22Rv1 (cell line): ENCODE measurements around the gene KIRREL3.

Source experiments
- H3K27ac ChIP-seq: fragments of 450-650 bp; 2 replicates; pipeline ENCODE4 v1.5.1; 2017
- ZFX ChIP-seq: fragments of 450-650 bp; IDR thresholded peaks from 2 replicates; pipeline ENCODE4 v1.6.1; 2017; ENCODE audit warnings: antibody characterized with exemption, borderline replicate concordance
- TF ChIP-seq, protein P1 (sequence below): fragments of 450-650 bp; IDR thresholded peaks from 2 replicates; pipeline ENCODE4 v1.5.1; 2017; ENCODE audit warnings: mild to moderate bottlenecking

KIRREL3 gene

DNA sequence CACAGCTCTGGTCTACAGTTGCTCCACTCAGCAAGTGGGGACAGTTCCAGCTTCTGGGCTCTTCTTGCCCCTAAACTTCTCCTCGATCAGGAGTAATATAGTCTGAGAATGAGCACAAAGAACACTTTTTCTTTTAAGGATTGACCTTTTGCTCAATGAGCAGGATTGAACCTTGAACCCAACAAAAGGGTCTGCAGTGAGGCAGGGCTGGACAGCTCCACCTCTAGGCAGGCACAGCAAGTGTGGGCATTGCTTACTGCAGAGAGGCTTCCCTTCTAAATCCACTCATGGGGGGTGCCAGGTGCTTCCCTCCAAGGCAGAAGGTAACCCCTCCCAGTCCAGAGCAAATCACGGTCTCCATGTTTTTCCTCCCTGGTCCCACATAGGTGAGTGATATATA, 365.6 kb downstream of the KIRREL3 start:
- TF ChIP-seq ZFX = no peak
- TF ChIP-seq, protein P1, sequence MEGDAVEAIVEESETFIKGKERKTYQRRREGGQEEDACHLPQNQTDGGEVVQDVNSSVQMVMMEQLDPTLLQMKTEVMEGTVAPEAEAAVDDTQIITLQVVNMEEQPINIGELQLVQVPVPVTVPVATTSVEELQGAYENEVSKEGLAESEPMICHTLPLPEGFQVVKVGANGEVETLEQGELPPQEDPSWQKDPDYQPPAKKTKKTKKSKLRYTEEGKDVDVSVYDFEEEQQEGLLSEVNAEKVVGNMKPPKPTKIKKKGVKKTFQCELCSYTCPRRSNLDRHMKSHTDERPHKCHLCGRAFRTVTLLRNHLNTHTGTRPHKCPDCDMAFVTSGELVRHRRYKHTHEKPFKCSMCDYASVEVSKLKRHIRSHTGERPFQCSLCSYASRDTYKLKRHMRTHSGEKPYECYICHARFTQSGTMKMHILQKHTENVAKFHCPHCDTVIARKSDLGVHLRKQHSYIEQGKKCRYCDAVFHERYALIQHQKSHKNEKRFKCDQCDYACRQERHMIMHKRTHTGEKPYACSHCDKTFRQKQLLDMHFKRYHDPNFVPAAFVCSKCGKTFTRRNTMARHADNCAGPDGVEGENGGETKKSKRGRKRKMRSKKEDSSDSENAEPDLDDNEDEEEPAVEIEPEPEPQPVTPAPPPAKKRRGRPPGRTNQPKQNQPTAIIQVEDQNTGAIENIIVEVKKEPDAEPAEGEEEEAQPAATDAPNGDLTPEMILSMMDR = no peak
- H3K27ac ChIP-seq = no peak overlapping the region

DNA sequence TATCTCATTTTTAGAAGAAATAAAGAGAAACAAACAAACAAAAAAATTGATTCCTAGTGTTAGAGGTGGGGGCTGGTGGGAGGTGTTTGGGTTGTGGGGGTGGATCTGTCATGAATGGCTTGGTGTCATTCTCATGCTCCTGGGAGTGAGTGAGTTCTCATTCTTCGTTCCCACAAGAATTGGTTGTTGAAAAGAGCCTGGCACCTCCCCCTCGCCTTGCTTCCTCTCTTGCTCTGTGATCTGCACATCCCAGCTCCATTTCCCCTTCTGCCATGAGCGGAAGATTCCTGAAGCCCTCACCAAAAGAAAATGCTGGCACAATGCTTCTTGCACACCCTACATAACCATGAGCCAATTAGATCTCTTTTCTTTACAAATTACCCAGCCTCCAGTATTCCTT, 367.2 kb downstream of the KIRREL3 start:
- no peak for TF ChIP-seq ZFX
- TF ChIP-seq, protein P1 = no peak
- no peak overlapping the region for H3K27ac ChIP-seq

- H3K27ac ChIP-seq = no peak overlapping the region
- TF ChIP-seq, protein P1 = no peak
- no peak for TF ChIP-seq ZFX
These were observed 369.4 kb downstream of the KIRREL3 start for GRCh38 chr11:126630893-126631798.

- TF ChIP-seq, protein P1 = no peak
- no peak for TF ChIP-seq ZFX
These were observed 370.1 kb downstream of the KIRREL3 start for GRCh38 chr11:126630488-126630887.

DNA sequence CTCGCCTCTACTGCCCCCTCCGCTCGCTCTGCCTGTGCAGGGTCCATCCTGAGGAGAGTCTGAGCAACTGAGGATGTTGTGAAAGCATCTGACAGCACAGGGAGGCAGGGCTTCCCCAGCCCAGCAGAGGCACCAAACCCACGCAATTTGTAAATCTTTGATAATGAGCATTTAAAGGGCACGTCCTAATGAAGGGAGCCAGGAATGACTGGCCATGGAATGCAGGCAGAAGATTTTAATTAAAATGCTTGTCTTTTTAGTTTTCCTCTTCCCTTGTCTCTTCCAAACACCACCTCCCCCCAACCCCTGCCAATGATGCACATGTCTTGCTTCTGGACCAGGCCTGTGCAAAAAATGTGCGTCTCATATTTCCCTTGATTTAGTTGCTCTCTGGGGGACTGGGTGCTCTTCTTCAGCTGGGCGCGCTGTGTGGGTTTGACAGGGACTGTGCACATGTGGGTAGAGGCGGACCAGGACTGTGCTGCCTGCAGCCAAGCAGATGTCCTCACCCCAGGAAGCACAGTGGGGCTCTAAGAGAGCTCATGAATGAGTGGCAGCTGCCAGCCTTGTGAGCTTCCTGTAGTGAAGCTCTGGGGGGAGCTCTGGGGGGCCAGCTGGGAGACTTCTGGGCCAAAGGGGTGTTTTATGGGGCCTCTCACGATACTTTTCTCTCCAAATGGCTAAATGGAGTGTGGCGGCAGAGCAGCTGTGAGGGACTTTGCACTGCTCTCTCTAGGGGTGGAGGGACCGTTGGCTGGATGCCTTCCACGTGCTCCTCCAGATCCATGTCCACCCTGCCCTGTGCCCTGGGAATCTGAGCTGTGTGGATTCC, 371.6 kb downstream of the KIRREL3 start:
- no peak overlapping the region for H3K27ac ChIP-seq

More at GRCh38 chr11:126630488-126630887, 370.1 kb downstream of the KIRREL3 start:
- H3K27ac ChIP-seq = no peak overlapping the region

GRCh38 chr11:126628450-126628789, 372.1 kb downstream of the KIRREL3 start:
- no peak overlapping the region for H3K27ac ChIP-seq
- TF ChIP-seq, protein P1 = no peak
- no peak for TF ChIP-seq ZFX

More for the DNA sequence above, 371.6 kb downstream of the KIRREL3 start:
- TF ChIP-seq ZFX = no peak
- TF ChIP-seq, protein P1 = no peak
